NCI-H774 (cell line): ENCODE measurements around the gene XRN1.

Source experiments
- DNase-seq: peaks from one replicate; lab custom pipeline; 2025; lab: John Stamatoyannopoulos, UW

The XRN1 gene

DNA sequence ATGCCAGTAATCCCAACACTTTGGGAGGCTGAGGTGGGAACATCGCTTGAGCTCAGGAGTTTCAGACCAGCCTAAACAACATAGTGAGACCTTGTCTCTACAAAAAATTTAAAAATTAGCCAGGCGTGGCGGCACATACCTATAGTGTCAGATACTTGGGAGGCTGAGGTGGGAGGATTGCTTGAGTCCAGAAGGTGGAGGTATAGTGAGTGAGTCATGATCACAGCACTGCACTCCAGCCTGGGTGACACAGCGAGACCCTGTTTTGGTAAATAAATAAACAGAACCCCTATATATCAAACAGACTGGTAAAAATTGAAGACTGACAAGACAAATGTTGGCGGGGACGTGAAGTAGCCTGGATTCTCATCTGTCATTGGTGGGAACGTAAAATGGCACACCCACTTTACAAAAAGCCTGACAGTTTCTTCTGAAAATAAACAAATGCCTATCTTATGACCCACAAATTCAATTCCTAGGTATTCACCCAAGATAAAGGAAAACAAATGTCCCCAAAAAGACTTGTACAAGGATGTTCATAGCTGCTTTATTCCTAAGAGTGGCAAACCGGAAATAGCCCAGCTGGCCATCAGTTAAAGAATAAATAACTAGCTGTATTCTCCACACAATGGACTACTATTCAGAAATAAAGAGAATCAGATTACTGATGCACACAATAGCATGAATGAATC, 175.5 kb downstream of the XRN1 start:
- no peak for DNase-seq

DNA sequence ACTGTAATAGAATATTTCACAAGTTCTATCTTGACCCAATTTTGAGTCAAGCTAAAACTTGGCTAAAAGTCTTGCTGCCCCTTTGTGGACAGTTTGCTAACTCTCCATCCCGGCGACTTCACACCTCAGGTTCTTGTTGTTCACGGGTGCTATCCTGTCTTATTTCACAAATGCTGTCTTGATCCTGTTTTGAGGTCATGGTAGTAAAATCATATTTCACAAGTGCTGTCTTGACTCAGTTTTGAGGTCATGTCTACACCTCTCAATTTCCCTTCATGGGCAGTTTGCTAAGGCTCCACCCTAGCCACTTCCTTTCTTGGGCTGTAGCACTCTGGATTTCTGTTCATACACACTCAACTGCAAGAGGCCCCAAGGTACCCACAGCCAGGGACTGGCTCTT, 177.4 kb downstream of the XRN1 start:
- DNase-seq = no peak

DNA sequence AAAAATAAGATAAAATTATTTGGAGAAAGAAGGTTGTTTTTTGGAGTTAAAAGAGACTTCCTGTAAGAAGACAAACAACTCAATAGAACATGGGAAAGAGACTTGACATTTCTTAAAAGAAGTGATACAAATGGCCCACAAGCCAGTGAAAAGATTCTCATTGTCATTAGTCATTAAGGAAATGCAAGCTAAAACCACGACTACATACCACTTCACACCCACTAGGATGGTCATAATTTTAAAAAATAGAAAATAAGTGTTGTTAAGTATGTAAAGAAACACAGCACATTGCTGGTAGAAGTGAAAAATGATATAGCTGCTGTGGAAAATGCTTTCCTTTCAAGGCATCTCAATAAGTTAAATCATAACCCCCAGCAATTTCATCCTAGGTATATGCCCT, 178.1 kb downstream of the XRN1 start:
- DNase-seq = no peak

DNA sequence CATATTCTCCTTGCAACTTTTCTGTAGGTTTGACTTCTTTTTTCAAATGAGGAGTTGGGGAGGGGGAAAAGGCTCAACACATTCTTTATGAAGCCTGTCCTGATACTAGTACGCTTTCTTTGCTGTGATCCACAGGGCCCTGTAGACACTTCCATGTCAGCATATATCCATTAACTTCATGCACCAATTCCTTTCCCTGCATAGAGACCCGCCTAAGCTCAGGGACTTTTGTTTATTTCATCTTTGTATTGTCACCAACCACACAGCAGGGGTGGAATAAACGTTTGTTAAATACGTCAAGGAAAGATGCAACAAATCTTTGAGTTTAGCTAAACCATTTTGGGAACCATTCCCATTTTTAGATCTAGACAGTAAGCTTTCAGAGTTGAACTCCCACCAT, 179.4 kb downstream of the XRN1 start:
- DNase-seq = no peak

DNA sequence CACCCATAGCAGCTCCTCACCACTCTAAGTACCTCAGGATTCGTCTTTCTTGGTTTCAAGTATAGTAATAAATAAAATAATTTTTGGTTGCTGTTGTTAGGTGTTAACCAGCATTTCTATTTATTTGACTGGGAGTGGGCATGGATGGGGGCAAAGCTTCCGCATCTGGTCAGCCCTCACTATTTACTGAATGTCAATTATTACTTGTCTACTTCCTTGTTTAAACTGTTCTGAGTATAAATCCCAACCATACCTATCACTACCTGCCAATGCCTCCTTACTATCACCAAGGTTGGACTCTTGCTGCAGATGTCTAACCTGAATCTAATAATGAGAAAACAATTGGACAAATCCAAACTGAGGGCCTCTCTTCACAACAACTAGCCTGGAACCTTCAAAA, 180.6 kb downstream of the XRN1 start:
- DNase-seq = no peak

DNA sequence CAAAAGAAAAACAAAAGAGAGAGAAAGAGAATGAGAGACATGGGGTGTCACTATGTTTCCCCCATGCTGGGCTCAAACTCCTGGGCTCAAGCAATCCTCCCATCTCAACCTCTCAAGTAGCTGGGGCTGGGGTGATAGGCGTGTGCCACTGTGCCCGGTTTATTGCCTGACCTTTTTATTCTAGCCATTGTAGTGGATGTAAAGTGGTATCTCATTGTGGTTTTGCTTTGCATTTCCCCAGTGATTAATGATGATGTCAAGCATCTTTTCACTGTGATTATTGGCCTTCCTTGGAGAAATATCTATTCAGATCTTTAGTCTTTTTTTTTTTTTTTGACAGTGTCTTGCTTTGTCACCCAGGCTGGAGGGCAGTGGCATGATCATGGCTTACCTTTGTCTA, 184.7 kb downstream of the XRN1 start:
- DNase-seq = no peak

DNA sequence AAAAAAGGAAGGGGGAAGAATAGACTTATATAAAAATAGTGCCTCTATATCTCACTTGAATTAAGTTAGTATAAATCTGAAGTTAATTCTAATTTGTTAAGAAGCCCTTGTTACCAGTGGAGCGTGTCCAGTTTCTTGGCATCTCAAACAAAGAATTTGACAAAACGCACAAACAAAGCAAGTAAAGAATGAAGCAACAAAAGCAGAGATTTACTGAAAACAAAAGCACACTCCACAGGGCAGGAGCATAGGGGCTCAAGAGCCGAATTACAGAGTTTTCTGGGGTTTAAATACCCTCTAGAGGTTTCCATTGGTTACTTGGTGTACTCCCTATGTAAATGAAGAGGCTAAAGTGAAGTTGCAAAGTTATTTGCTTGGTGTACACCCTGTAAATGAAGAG, 188.5 kb downstream of the XRN1 start:
- no peak for DNase-seq

DNA sequence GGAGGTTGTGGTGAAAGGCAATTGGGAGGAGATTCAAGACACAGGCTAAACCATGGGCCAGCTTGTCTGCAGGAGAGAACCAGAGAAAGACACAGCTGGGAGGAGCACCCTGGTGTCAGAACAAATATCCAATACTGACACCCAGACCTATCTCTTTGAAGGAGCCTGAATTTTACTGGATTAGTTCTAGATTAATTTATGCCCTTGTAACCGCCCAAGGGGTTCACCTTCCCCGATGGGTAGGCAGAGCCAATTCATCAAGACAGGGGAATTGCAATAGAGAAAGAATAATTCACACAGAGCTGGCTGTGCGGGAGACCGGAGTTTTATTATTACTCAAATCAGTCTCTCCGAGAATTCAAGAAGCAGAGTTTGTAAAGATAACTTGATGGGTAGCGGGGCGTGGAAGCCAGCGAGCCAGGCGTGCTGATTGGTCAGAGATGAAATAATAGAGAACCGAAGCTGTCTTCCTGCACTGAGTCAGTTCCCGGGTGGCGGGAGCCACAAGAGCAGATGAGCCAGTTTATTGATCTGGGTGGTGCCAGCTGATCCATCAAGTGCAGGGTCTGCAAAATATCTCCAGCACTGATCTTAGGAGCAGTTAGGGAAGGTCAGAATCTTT, 191.0 kb downstream of the XRN1 start:
- no peak for DNase-seq
